RWPE1 (cell line): ENCODE measurements around the gene TLE4.

ENCODE experiments used
- CTCF ChIA-PET: fragments of 350-600 bp; sonication (Branson Sonifier 250); formaldehyde crosslinking; extraction: SDS; loops from one replicate; lab custom pipeline; 2021; lab: Yijun Ruan, JAX
- POLR2A ChIA-PET: fragments of 400-600 bp; formaldehyde crosslinking; extraction: SDS; loops from one replicate; lab custom pipeline; 2020; ENCODE audit warnings: antibody characterized with exemption; ENCODE audit not compliant: low non-redundant PET; lab: Yijun Ruan, JAX
- DNase-seq: peaks from one replicate; pipeline ENCODE4 v3.0.0; 2012; ENCODE audit warnings: low spot score
- H3K27ac ChIP-seq: fragments of 450-650 bp; 2 replicates; pipeline ENCODE4 v1.5.1; 2017
- TF ChIP-seq, protein P1 (sequence below): fragments of 450-650 bp; conservative IDR thresholded peaks from 2 replicates; pipeline ENCODE4 v1.5.1; 2017; ENCODE audit warnings: low read depth, mild to moderate bottlenecking

Gene TLE4

DNA sequence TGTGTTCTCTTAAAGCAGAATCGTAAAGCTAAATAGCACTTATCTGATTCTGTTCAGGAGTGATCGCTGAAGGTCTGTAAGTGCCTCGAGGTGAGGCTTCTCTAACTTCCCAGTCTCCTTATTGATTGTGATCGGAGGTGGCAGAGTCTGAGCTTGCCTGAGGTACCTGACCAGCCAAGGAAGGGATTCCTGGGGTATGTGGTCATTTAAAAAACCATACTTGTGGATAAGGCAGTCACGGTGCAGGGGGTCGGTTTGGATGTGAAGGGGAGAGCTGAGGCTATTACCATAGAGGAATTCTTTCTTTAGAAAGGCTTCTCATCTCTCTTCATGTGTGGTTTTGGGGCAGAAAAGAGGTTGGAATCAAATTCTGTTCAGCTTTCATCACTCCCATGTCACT, 193.7 kb downstream of the TLE4 start:
- ChIA-PET CTCF (no interaction called here), POLR2A (no interaction called here)
- no peak for DNase-seq
- TF ChIP-seq, protein P1, sequence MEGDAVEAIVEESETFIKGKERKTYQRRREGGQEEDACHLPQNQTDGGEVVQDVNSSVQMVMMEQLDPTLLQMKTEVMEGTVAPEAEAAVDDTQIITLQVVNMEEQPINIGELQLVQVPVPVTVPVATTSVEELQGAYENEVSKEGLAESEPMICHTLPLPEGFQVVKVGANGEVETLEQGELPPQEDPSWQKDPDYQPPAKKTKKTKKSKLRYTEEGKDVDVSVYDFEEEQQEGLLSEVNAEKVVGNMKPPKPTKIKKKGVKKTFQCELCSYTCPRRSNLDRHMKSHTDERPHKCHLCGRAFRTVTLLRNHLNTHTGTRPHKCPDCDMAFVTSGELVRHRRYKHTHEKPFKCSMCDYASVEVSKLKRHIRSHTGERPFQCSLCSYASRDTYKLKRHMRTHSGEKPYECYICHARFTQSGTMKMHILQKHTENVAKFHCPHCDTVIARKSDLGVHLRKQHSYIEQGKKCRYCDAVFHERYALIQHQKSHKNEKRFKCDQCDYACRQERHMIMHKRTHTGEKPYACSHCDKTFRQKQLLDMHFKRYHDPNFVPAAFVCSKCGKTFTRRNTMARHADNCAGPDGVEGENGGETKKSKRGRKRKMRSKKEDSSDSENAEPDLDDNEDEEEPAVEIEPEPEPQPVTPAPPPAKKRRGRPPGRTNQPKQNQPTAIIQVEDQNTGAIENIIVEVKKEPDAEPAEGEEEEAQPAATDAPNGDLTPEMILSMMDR, result no peak
- H3K27ac ChIP-seq, result no peak overlapping the region

DNA sequence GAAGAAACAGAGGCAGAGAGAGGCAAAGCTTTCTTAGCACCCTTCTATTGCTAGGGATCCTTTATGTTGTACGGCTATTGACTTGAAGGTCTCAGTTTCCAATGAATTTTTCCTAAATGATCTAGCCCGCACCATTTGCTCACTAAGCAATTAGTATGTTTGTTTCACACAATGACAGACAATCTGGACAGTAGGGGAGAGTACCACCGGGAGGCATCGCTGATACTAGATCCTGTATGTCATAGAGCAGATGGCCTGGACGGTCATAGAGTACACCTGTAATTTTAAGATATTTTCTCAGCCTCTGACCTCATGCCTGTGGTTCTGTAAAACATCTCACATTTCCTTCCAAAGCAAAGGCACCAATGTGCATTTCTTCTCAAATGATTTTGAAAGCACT, 194.3 kb downstream of the TLE4 start:
- ChIA-PET CTCF (interaction anchor here (0.7 kb wide), 1 partner anchor 784 kb away, joined by 3 read pairs; no protein-coding TSS in a partner anchor), POLR2A (no interaction called here)
- TF ChIP-seq, protein P1, result no peak
- no peak for DNase-seq
- no peak overlapping the region for H3K27ac ChIP-seq

DNA sequence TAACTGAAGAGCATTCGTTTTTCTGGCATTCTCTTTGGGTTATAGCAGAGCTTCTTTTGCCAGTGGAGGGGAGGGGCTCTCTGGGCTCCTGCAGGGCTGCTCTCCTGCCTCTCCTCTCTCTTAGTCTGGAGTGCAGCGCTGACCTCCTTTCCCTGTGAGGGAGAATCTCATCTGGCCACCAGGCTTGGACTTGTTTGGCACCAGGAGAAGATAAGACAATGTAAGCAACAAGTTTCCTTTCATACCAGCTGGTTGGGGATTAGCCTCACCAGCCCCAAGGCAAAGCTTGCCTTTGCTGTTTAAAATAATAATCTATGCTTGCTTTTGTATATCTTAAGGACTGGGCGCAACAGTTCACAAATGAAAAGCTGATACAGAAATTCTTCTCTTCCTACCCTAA, 196.4 kb downstream of the TLE4 start:
- ChIA-PET POLR2A (no interaction called here), CTCF (no interaction called here)
- no peak overlapping the region for H3K27ac ChIP-seq
- TF ChIP-seq, protein P1, result no peak
- no peak for DNase-seq

DNA sequence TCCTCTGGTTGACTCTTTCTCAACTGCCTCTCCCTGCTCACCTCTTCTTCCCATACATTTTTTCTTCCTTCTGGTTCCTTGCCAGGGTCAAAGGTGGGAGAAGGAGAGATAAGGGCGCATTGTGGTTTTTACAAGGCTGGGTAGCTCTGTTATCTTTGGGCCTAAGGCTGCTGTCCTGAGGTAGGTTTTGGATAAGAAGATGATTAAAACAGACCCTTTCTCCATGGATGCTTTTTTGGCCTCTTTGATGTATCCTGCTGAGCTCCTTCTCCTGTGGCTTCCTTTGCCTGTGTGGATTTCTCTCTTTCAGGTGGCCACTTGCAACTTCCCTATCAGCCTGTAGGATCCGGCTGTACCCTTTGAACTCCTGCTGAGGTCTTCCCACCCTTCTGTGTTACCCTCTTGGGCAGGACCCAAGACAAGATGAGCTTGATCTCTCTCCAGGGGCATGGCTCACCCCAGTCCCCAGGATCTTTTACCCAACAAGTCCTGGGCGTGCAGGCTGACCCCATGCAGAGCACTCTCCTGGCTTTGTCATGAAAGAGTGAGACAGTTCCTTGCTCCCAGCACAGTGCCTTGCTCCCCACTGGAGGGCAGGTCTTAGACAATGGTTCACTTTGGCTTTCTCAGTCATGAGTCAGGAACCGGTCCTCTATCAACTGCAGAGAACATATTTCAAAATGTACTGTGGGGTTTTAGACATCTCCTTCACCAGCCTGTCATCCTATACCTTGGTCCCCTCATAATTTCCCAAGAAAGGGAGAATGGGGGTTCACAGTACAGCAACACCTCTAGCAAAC, 197.9 kb downstream of the TLE4 start:
- no peak overlapping the region for H3K27ac ChIP-seq
- TF ChIP-seq, protein P1, result no peak
- ChIA-PET POLR2A (no interaction called here), CTCF (interaction anchor here (0.6 to 0.9 kb wide), 2 partner anchors 14 to 148 kb away, joined by 3 to 5 read pairs; no protein-coding TSS in a partner anchor)
- no peak for DNase-seq

DNA sequence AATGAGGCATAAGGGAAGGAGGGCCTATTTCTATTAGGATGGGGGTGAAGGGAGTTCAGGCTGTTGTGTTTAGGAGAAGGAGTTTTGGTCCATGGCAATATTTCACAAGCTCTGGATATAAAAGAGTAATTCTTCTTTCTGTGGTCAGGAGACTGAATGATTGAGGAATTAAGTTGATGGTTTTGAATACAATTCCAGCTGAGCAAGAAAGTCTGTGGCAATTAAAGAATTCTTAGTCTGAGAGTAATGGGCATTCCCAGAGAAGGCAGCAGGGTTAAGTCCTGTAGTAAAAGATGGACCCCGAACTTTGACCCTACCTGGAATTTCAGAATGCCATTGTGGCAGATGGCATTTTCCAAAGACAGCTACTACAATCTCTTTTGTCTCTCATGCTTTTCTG, 202.6 kb downstream of the TLE4 start:
- TF ChIP-seq, protein P1, result no peak
- CTCF ChIA-PET, result interaction anchor here (0.6 kb wide), 1 partner anchor 168 kb away, joined by 3 read pairs; no protein-coding TSS in a partner anchor
- POLR2A ChIA-PET, result no interaction called here
- no peak overlapping the region for H3K27ac ChIP-seq
- no peak for DNase-seq
